Superior temporal gyrus (tissue), 1 donor: ENCODE results near the gene NISCH.

Source experiments
- DNase-seq: peaks from one replicate; pipeline ENCODE4 v3.0.0-alpha.2; 2016; ENCODE audit errors: extremely low spot score

NISCH gene

GRCh38 chr3:52435246-52436101 lies 19.9 kb upstream of the NISCH start:
- DNase-seq: no peak

- no peak for DNase-seq
These were observed 18.8 kb upstream of the NISCH start for GRCh38 chr3:52436500-52437149.

- no peak for DNase-seq
These were observed 17.9 kb upstream of the NISCH start for GRCh38 chr3:52437326-52438103.

GRCh38 chr3:52438104-52438376 lies 17.4 kb upstream of the NISCH start:
- no peak for DNase-seq

- no peak for DNase-seq
These were observed 16.6 kb upstream of the NISCH start for GRCh38 chr3:52438579-52439425.

DNA sequence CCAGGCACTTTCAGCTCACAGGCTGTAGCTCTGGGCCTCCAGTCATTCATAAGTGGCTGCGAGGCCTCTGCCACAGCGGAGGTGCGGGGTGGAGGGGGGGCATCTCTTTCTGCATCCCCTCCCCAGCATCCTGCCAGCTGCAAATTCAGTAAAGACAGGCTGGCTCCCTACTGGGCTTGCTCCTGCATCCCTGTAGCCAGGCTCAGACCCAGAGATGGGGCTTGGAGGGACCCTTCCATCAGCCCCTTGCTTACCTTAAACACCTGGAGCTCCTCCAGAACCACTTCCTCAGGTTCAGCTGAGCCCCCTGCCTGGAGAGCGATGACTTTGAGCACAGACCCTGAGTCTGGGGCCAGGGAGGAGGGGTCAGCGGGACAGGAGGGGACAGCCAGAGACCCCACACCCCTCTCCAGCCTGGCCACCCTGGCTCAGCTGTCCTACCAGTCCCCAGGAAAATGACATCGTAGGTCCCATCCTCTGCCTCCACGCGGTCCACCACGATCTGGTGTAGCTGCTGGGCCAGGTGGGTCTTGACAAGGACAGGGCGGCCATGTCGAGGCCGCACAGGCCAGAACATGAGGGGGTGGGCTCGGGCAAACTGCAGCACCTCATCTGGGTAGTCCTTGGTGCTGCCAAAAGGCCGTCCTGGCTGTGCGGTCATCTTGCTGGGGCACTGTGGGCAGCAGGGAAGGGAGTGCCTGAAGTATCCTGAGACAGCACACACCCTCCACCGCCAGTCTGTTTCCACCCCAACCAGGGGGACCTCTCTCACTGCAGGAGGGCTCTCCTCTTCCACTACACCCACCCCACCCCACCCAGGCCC lies 15.8 kb upstream of the NISCH start:
- no peak for DNase-seq

DNA sequence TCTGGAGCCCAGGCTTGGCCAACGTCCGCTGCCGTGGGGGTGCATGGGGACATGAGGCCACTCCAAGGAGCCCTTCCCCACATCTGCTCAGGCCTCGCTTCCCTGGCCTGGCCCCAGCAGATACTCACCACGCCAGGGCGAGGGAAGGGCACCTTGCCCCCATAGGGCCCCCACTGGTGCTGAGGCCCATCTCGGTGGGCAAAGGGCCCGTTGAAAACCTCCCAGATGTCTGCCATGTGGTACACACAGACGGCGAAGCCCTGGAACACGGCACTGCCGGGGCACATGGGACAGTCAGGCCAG lies 15.2 kb upstream of the NISCH start:
- DNase-seq: no peak

DNA sequence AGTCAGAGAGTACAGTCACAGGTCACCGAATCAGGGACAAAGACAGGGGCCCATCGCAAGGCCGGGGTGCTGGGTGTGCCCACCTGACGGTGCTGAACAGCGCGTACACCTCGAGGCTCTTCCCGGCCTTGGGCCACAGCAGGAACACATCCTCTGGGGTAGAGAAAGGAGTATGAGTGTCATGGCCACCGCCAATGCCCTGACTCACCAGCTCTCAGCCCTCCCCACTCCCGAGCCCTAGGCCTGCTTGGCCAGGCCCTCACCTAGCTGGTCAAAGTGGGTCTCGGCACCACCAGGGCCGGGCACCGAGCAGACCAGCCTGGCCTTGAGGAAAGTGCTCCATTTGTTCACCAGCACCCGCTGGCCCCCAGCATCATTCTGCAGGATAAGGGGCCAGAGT lies 14.7 kb upstream of the NISCH start:
- DNase-seq: no peak

GRCh38 chr3:52441091-52441771 lies 14.2 kb upstream of the NISCH start:
- no peak for DNase-seq

GRCh38 chr3:52441772-52442332 lies 13.6 kb upstream of the NISCH start:
- no peak for DNase-seq

GRCh38 chr3:52442409-52443267 lies 12.8 kb upstream of the NISCH start:
- DNase-seq: no peak

- DNase-seq: no peak
These were observed 12.2 kb upstream of the NISCH start for GRCh38 chr3:52443268-52443610.

DNA sequence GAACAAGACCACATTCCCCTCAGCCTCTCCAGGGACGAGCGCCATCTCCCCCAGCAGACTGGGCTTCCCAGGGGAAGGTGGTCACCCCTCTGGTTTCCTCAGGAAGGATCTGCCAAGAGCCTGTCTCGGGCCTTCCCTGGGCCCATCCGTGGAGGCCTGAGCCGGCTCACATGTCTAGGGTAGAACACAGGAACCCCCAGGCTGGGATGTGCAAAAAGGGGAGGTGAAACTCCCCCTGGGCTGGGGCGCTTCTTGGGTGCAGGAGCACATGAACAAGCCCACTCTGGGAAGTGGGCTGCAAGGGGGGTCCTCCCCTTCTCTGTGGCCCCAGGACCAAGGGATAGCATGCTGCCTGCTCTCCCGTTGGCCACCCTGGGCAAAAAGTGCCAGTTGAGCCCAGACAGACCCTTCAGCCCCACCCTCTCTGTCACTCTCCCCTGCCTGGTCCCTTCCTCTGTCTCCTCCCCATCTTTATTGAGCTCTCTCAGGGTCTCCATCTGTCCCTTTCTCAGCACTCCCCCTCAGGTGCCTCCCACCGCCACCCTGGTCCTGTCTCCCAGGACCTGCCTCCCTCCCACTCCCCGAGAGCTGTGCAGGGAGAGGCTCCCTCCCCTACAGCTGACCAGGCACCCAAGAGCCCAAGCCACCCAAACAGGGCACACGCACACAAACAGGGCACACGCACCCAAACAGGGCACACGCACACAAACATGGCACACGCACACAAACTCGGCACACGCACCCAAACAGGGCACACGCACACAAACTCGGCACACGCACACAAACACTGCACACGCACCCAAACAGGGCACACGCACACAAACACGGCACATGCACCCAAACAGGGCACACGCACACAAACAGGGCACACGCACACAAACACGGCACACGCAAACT lies 11.4 kb upstream of the NISCH start:
- no peak for DNase-seq

GRCh38 chr3:52444860-52445793 lies 10.3 kb upstream of the NISCH start, which contains the start of gene SEMA3G:
TSS of gene SEMA3G (minus strand) at chr3:52445103. CDS start at chr3:52445027, 76 bp downstream.
- no peak for DNase-seq

DNA sequence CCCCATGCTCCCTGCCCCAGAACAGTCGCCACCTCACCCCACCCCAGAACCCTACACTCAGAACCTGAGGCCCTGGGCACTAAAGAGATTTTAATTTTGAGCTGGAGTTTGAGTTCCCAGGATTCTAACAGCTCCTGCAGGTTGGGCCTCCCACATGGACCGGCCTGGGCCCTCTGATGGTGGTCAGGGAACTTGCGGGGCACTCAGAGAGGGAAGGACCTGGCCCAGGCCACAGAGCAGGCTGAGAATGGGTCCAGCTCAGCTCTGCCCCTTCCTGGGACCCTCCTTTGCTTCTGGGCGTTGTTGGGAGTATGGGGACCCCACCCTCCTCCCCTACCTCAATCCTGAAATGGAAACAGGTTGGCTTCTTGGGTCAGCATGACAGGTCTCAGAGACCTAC lies 9.4 kb upstream of the NISCH start:
- DNase-seq: no peak

DNA sequence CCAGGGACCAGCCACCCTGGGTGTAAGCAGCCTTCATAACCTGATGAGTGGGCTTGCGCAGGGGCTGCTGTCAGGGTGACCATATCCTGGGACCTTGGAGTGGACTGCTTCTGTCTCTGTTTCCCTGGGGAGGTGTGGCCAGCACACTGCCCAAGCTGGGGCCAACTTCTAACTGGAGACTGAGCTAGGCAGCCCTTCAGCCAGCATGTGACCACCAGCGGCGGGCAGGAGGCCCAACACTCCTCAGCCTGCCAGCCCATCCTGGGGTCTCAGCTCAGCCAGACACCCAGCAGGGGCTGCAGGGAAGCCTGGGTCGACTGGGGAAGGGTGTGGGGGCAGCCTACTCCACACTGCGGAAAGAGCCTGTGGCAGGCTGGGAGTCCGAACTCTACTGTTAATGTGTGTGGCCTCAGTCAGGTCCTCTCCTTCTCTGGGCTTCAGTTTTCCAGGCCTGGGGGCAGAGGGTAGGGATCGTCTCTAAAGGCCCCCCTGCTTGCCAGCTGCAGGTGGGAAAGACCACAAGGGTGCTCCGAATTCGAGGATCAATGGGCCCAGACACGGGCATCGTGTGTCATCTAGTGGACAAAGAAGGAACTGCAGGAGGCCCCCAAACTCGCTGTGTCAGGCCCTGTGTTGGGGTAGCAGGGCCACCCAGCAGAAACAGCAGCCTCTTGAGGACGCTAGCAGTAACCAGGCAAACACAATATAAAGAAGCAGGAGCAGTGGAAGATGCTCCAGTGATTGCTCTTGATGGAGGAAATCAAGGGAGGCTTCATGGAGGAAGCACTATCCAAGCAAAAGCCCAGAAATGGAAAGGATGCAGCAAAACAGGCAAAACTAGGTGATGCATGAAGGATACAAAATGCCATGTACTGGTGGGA lies 8.5 kb upstream of the NISCH start:
- DNase-seq: peak; percentile 86
